ENCODE data around the gene PSPC1.
"Not testable (repeated sequence)": the region's sequence is repeated elsewhere in the genome, so short reads cannot be mapped to it uniquely, and the experiment has no call there.

Gene PSPC1, protein sequence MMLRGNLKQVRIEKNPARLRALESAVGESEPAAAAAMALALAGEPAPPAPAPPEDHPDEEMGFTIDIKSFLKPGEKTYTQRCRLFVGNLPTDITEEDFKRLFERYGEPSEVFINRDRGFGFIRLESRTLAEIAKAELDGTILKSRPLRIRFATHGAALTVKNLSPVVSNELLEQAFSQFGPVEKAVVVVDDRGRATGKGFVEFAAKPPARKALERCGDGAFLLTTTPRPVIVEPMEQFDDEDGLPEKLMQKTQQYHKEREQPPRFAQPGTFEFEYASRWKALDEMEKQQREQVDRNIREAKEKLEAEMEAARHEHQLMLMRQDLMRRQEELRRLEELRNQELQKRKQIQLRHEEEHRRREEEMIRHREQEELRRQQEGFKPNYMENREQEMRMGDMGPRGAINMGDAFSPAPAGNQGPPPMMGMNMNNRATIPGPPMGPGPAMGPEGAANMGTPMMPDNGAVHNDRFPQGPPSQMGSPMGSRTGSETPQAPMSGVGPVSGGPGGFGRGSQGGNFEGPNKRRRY
- long read RNA-seq, transcript PSPC1-201 (9 exons, 2,407 nt) = minor isoform, 38 of 262 reads
- long read RNA-seq, transcript PSPC1-203 (8 exons, 1,647 nt) = major isoform, 80 of 262 reads
- long read RNA-seq, transcript PSPC1-206 (10 exons, 2,013 nt) = minor isoform, 15 of 262 reads
- long read RNA-seq, transcript PSPC1-204 (8 exons, 1,709 nt) = minor isoform, 69 of 262 reads
- long read RNA-seq, partial matches to known transcripts = 20 of 262 reads
- long read RNA-seq, other reads (novel, unspliced or antisense) = 40 of 262 reads

DNA sequence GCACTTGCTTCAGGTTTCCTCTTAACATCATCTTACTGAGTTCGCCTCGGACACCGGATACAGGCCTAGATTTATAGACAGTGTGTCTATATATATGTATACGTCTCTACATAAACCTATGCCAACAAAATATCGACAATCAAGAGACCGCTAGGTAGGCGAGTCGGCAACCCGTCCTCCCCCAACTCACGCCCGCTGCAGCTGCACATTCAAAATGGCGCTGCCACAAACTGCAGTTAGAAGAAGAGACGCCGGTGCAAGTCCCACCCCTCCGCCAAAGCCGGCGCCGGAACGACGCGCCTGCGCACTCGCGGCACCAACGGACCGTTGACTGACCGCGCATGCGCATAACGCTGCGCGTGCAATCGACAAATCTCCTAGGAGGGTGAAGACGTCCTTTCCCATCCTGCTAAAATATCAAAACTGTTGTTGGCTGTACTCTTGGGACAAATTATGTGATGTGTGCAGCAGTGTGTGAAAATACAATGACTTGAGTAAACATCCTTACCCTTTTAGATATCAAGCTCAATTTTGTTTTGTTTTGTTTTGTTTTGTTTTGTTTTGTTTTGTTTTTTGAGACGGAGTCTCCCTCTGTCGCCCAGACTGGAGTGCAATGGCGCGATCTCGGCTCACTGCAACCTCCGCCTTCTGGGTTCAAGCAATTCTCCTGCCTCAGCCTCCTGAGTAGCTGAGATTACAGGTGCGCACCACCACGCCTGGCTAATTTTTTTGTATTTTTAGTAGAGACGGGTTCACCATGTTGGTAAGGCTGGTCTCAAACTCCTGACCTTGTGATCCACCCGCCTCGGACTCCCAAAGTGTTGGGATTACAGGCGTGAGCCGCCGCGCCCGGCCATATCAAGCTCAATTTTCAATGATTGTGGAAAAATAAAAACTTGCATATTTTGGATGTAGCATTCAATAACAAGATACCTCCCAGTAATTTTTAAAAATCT, at the start of gene PSPC1:
TSS of gene PSPC1 (minus strand) at position 219 of the 956 bp plus-strand sequence. CDS start at position 31, 188 bp downstream.
- Histone ChIP-seq H3K4me3 (replicated peaks; ENCODE audit: insufficient read depth, low read length) (peak within 1 kb of the TSS; percentile 55), H3K27ac (replicated peaks) (peak within 1 kb of the TSS; percentile 93)
- not testable (repeated sequence) for H3K27me3 ChIP-seq (ENCODE audit: insufficient read depth, poor library complexity, severe bottlenecking)
- peak; percentile 89 for TF ChIP-seq POLR2AphosphoS5 (IDR thresholded peaks at IDR 0.05; ENCODE audit: low read depth)
- peak; percentile 81 to 94 for DNase-seq (ENCODE audit: low read depth in 1 of 2, low spot score in 1 of 2)

DNA sequence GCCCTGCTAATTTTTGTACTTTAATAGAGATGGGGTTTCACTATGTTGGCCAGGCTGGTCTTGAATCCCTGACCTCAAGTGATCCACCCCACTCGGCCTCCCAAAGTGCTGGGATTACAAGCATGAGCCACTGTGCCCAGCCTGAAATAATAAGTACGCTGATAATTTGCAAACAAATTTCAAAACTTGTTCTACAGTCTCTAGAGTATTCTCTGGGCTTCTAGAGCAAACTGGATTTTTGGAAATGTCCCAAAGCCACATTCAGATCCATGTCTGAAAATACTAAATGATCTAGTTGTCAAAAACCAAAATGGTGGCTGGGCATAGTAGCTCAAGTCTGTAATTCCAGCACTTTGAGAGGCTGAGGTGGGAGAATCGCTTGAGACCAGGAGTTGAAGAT, 39.9 kb upstream of the PSPC1 start:
- no peak overlapping the region for H3K27ac ChIP-seq (replicated peaks)
- no peak overlapping the region for H3K4me3 ChIP-seq (replicated peaks; ENCODE audit: insufficient read depth, low read length)
- DNase-seq (ENCODE audit: low read depth in 1 of 2, low spot score in 1 of 2) = no peak
- H3K27me3 ChIP-seq (ENCODE audit: insufficient read depth, poor library complexity, severe bottlenecking) = no peaks in the 10 kb centered on the region
- TF ChIP-seq SPI1 (IDR thresholded peaks at IDR 0.05; ENCODE audit: borderline replicate concordance, low read depth) (no peak), POLR2AphosphoS5 (IDR thresholded peaks at IDR 0.05; ENCODE audit: low read depth) (no peak), GABPA (IDR thresholded peaks at IDR 0.05; ENCODE audit: low read depth) (no peak)
- TF ChIP-seq, protein P1, sequence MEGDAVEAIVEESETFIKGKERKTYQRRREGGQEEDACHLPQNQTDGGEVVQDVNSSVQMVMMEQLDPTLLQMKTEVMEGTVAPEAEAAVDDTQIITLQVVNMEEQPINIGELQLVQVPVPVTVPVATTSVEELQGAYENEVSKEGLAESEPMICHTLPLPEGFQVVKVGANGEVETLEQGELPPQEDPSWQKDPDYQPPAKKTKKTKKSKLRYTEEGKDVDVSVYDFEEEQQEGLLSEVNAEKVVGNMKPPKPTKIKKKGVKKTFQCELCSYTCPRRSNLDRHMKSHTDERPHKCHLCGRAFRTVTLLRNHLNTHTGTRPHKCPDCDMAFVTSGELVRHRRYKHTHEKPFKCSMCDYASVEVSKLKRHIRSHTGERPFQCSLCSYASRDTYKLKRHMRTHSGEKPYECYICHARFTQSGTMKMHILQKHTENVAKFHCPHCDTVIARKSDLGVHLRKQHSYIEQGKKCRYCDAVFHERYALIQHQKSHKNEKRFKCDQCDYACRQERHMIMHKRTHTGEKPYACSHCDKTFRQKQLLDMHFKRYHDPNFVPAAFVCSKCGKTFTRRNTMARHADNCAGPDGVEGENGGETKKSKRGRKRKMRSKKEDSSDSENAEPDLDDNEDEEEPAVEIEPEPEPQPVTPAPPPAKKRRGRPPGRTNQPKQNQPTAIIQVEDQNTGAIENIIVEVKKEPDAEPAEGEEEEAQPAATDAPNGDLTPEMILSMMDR (IDR thresholded peaks at IDR 0.05; ENCODE audit: insufficient read depth, low read length) = no peak
- TF ChIP-seq, protein P2, sequence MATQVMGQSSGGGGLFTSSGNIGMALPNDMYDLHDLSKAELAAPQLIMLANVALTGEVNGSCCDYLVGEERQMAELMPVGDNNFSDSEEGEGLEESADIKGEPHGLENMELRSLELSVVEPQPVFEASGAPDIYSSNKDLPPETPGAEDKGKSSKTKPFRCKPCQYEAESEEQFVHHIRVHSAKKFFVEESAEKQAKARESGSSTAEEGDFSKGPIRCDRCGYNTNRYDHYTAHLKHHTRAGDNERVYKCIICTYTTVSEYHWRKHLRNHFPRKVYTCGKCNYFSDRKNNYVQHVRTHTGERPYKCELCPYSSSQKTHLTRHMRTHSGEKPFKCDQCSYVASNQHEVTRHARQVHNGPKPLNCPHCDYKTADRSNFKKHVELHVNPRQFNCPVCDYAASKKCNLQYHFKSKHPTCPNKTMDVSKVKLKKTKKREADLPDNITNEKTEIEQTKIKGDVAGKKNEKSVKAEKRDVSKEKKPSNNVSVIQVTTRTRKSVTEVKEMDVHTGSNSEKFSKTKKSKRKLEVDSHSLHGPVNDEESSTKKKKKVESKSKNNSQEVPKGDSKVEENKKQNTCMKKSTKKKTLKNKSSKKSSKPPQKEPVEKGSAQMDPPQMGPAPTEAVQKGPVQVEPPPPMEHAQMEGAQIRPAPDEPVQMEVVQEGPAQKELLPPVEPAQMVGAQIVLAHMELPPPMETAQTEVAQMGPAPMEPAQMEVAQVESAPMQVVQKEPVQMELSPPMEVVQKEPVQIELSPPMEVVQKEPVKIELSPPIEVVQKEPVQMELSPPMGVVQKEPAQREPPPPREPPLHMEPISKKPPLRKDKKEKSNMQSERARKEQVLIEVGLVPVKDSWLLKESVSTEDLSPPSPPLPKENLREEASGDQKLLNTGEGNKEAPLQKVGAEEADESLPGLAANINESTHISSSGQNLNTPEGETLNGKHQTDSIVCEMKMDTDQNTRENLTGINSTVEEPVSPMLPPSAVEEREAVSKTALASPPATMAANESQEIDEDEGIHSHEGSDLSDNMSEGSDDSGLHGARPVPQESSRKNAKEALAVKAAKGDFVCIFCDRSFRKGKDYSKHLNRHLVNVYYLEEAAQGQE (IDR thresholded peaks at IDR 0.05; ENCODE audit: insufficient replicate concordance, low read depth) = no peak

DNA sequence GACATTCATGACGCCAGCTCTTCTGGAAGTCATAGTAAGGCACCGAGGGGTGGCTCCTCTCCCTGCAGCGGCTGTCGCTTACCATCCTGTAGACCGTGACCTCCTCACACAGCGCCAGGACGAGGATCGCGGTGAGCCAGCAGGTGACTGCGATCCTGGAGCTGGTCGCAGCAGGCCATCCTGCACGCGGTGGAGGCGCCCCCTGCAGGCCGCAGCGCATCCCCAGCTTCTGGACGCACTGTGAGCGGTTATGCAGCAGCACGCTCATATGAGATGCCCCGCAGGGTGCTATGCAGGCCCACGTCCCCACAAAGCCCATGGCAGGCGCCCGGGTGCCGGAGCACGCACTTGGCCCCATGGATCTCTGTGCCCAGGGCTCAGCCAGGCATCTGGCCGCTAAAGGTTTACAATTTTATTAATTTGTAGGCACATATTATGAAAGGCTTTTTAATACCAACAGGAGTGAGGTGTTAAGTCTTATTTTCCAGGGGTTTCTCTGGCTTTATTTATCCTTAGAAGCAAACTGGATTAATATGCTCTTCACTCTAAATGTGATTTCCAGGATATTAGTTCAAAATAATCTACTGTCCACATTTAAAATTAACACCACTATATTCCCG, 35.6 kb upstream of the PSPC1 start:
- peak in 1 of 2 experiments; percentile 12 for DNase-seq (ENCODE audit: low read depth in 1 of 2, low spot score in 1 of 2)
- Histone ChIP-seq H3K27me3 (ENCODE audit: insufficient read depth, poor library complexity, severe bottlenecking) (no peaks in the 10 kb centered on the region), H3K27ac (replicated peaks) (no peak overlapping the region), H3K4me3 (replicated peaks; ENCODE audit: insufficient read depth, low read length) (no peak overlapping the region)
- TF ChIP-seq, protein P1 (IDR thresholded peaks at IDR 0.05; ENCODE audit: insufficient read depth, low read length) = peak; percentile 14
- TF ChIP-seq POLR2AphosphoS5 (IDR thresholded peaks at IDR 0.05; ENCODE audit: low read depth) = no peak

DNA sequence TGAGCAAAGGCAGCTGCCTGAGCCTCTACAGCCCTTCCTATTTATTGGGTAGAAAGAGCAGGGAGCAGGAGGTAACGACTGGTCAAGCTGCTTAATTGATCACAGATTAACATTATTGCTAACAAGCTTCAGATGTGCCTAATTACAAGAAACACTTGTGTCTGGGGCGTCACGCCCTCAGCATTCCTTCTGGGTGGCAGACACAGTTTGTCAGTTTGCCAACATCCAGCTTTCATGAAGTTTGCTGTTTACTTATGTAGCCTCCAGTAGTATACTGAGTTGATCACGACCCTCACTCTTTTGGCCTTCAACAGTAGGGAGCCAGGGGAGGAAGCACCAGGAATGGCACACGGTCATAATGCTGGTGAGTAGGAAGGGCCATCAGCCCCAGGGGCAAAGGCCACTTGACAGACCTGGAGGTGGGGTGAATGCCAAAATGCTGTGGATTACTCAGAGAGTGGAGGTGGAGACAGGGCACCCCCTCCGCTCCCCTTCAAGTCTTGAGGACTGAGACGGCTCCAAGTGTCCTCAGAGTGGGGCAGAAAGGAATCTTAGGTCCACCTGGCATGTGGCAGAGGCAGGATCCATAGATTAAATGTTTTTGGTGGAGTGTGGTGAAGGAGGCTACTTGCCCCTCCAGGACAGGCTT, 34.9 kb upstream of the PSPC1 start:
- Histone ChIP-seq H3K27me3 (ENCODE audit: insufficient read depth, poor library complexity, severe bottlenecking) (no peaks in the 10 kb centered on the region), H3K4me3 (replicated peaks; ENCODE audit: insufficient read depth, low read length) (no peak overlapping the region)
- TF ChIP-seq, protein P2 (IDR thresholded peaks at IDR 0.05; ENCODE audit: insufficient replicate concordance, low read depth) = no peak
- no peak for TF ChIP-seq SPI1 (IDR thresholded peaks at IDR 0.05; ENCODE audit: borderline replicate concordance, low read depth)
- TF ChIP-seq GABPA (IDR thresholded peaks at IDR 0.05; ENCODE audit: low read depth) = no peak
- no peak for TF ChIP-seq POLR2AphosphoS5 (IDR thresholded peaks at IDR 0.05; ENCODE audit: low read depth)
- TF ChIP-seq, protein P1 (IDR thresholded peaks at IDR 0.05; ENCODE audit: insufficient read depth, low read length) = no peak

More for the DNA sequence above, 34.9 kb upstream of the PSPC1 start:
- no peak overlapping the region for H3K27ac ChIP-seq (replicated peaks)
- DNase-seq (ENCODE audit: low read depth in 1 of 2, low spot score in 1 of 2) = no peak
